AG09309 (cell line): ENCODE results near the gene LMNTD2.
"Not testable (repeated sequence)": the region's sequence is repeated elsewhere in the genome, so short reads cannot be mapped to it uniquely, and the experiment has no call there.

ENCODE experiments used
- DNase-seq: peaks from one replicate; pipeline ENCODE4 v3.0.0-alpha.2; 2010; ENCODE audit warnings: low read depth
- H3K4me3 ChIP-seq: 2 replicates; pipeline ENCODE4 v1.5.1; 2011; ENCODE audit warnings: mild to moderate bottlenecking, low read depth, low read length, moderate library complexity; ENCODE audit not compliant: control insufficient read depth
- TF ChIP-seq, protein P1 (sequence below): IDR thresholded peaks from 2 replicates; pipeline ENCODE4 v1.5.1; 2011; ENCODE audit warnings: mild to moderate bottlenecking, low read depth, low read length, inconsistent platforms; ENCODE audit not compliant: insufficient read depth, control insufficient read depth; ENCODE audit errors: missing control alignments

Gene LMNTD2

DNA sequence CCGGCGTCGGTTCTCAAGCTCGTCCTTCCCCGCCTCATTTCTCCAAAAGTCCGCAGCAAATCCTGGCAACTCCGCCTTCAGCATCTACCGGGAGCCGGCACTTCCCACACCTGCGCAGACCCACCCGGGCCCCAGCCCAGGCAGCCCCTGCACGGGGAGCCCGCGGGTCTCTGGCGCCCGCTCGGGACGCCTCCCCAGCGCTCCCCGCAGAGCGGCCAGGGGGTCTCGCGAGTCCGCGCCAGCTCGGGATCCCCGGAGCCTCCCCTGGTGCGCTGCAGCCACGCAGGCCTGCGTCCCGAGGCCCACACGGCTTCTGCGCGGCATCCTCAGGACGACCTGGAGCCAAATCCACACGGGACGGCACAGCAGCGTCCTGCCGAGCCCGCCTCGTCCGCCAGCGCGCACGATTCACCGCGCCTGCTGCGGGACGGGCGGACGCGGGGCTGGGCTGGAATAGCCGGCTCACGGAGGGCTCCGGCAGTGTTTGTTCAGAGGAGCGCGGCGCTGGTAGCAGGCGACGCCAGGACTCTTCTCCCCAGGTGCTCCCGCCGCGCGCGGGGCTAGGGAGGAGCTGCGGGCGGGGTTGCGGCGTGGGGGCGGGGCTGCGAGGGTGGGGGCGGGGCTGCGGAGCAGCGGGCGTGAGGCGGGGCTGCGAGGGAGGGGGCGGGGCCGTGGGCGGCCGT, 14.9 kb upstream of the LMNTD2 start:
- peak overlapping the region; percentile 51 for H3K4me3 ChIP-seq
- TF ChIP-seq, protein P1, sequence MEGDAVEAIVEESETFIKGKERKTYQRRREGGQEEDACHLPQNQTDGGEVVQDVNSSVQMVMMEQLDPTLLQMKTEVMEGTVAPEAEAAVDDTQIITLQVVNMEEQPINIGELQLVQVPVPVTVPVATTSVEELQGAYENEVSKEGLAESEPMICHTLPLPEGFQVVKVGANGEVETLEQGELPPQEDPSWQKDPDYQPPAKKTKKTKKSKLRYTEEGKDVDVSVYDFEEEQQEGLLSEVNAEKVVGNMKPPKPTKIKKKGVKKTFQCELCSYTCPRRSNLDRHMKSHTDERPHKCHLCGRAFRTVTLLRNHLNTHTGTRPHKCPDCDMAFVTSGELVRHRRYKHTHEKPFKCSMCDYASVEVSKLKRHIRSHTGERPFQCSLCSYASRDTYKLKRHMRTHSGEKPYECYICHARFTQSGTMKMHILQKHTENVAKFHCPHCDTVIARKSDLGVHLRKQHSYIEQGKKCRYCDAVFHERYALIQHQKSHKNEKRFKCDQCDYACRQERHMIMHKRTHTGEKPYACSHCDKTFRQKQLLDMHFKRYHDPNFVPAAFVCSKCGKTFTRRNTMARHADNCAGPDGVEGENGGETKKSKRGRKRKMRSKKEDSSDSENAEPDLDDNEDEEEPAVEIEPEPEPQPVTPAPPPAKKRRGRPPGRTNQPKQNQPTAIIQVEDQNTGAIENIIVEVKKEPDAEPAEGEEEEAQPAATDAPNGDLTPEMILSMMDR, result no peak
- DNase-seq, result no peak

DNA sequence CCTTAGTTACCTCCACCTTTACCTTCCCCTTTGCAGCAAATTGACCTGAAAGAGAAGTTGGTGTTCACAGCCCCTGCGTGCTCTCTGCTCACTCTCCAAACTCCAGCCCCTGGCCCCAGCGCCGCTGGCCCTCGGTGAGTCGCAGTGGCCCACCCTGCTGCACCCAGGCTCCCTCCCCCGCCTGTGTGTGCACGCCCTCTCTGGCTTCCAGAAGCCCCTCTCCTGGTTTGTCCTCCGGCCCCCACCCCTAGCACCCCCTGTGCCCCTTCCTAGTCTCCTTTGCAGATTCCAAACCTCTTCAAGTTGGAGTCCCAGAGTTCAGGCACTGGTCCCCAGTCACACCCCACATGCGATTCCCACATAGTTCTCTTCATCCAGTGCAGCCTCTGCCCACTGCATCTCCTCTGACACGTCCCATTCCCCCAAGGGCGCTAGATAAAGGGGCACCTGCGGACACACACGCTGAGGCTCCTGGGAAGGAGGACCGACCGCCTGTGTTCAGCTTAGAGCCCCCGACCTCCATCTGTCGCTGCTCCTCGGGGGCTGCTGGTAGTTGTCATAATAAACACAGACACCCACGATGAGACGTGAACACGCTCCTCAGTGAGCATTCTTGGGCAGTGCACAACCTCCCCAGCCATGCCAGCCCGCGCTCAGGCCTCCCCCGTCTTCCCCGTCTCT, 14.2 kb upstream of the LMNTD2 start:
- peak overlapping the region; percentile 51 for H3K4me3 ChIP-seq
- DNase-seq, result no peak
- TF ChIP-seq, protein P1, result no peak

DNA sequence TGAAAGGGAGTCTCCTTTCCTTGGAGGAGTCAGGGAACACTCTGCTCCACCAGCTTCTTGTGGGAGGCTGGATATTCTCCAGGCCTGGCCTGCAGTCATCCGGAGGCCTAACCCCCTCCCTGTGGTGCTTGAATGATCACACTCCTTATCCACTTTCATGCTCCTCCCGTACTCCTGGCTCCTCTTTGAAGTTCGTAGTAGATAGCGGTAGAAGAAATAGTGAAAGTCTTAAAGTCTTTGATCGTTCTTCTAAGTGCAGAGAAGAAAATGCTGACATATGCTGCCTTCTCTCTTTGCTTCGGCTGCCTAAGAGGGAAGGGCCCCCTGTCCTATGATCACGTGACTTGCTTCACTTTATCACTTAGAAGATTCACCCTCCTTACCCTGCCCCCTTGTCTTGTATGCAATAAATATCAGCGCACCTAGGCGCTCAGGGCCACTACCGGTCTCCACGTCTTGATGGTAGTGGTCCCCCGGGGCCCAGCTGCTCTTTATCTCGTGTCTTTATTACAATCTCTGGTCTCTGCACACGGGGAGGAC, 13.6 kb upstream of the LMNTD2 start:
- DNase-seq, H3K4me3 ChIP-seq: not testable (repeated sequence)

DNA sequence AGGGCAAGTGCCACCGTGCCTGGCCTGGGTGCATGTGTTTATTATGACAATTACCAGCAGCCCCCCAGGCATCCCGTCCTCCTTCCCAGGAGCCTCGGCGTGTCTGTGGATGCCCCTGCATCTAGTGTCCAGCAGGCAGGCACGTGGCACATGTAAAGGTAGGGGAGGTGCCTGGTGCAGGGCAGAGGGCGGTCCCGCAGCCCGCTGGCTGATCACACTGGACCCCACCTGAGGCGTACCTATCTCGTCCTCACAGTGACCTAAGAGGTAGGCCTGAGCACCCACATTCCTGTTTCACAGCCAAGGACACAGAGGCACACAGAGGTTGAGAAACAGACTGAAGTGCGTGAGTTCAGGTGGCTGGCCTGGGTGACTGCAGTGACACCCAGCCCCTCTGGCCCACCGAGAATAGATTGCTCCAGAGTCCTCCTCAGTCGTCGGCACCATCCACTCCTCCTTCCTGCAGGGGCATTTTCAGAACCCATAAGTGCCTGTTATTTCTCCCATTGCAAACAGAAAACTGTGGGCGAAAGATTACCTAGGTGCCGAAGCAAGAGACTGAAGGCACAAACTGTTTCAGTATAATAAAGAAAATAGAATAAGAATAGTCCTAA, 12.7 kb upstream of the LMNTD2 start:
- TF ChIP-seq, protein P1, result no peak

DNA sequence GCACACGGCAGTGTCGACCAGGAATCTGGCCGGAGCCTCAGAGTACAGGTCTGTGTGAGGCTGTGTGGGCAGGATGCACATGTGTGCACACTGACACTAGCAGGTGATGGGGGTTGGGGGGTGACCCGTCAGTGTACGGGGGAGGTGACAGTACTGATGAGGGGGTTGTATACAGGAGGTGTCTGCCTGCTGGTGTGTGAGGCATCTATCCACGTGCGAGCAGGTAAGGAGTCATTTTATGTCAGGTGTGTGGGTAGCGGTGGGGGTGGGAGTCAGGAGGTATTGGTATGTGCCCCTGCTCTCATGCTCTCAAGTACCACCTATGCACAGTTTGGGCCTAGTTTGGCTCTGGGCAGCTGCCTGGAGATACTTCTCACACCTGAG, 11.3 kb upstream of the LMNTD2 start:
- TF ChIP-seq, protein P1, result no peak
- H3K4me3 ChIP-seq, result no peak overlapping the region
- no peak for DNase-seq

More for the DNA sequence above, 12.7 kb upstream of the LMNTD2 start:
- H3K4me3 ChIP-seq, result no peak overlapping the region
- DNase-seq, result no peak

DNA sequence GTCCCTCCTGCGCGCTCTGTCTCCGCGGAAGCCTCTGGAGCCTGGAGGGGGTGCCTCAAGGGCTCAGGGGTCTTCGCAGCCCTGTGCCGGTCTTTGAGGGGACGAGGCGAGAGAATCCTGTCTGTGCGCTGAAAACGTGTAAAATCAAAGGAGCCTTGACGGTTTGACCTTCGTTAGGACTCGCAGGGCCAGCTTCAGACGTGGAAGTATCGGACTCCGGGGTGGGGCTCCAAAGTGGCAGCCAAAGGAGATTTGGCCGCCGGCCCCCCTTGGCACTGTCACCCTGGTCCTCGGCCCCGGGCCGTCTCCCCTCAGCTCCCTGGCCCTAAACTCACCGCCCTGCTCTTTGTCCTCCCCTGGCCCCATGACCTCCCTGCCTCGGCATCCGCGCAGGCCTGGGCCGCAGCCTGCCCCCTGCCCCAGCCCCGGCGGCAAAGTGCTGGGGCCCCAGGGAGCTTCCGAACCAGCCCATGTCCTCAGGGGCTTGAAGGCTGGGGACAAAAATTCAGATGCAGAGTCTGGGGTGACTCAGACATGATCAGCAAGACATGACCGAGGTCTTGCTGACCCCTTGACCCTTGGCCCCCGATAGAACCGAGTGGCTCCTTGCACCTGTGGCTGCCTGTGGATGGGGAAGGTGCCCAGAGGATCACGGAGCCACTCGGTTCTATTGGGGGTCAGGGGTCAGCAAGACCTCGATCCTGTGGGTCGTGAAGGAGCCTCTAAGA, 8.8 kb upstream of the LMNTD2 start:
- peak overlapping the region; percentile 69 for H3K4me3 ChIP-seq
- DNase-seq, result no peak
- TF ChIP-seq, protein P1, result no peak
